ENCODE results near the gene HEPH. TPM values are rescaled to one million over a fixed set of nuclear protein-coding genes. Genes with fewer than 3 reads are reported as not detected.
"Not testable (repeated sequence)": the region's sequence is repeated elsewhere in the genome, so short reads cannot be mapped to it uniquely, and the experiment has no call there.

Gene HEPH
- total RNA-seq (1 to 10 TPM in 3 of 6 donors, under 1 TPM in 3; 0.31 to 2.7 (median 1.1) TPM), polyA plus RNA-seq (under 1 TPM; 0.38 to 0.54 TPM)

GRCh38 chrX:66163849-66164411 lies at the start of gene HEPH:
Gene HEPH, plus strand, starts transcription at chrX:66164247. Its CDS starts 6,324 bp downstream, at chrX:66170571.
- Histone ChIP-seq H3K9me3 (no peaks in the 10 kb centered on the region), H3K4me3 (no peak within 1 kb of the TSS), H3K4me1 (no peaks in the 10 kb centered on the region), H3K27me3 (peaks cover 0 to 15% (median 4%) of the 10 kb centered on the region in 4 donors), H3K36me3 (no peaks in the 10 kb centered on the region), H3K27ac (no peak within 1 kb of the TSS)
- no peak for ATAC-seq
- WGBS, 2 donors, result 26 to 54% methylated on average over 3 of the region's 3 CpGs
- DNase-seq, result no peak
- intact Hi-C loops (cut with DNase I), result no loop called here
- no peak for TF ChIP-seq CTCF (IDR thresholded peaks at IDR 0.05)
- no peak for FAIRE-seq

GRCh38 chrX:66118722-66119121 lies 45.3 kb upstream of the HEPH start:
- FAIRE-seq; ATAC-seq; H3K9me3 ChIP-seq; H3K4me1 ChIP-seq; H3K27ac ChIP-seq; H3K27me3 ChIP-seq; H3K4me3 ChIP-seq; DNase-seq; intact Hi-C loops (cut with DNase I); H3K36me3 ChIP-seq: not testable (repeated sequence)
- 68 to 86% methylated on average over 6 of the region's 6 CpGs for WGBS, 2 donors

GRCh38 chrX:66121354-66121753 lies 42.7 kb upstream of the HEPH start:
- H3K36me3 ChIP-seq; DNase-seq; H3K27me3 ChIP-seq; H3K4me3 ChIP-seq; ATAC-seq; H3K9me3 ChIP-seq; H3K4me1 ChIP-seq; intact Hi-C loops (cut with DNase I); FAIRE-seq; H3K27ac ChIP-seq: not testable (repeated sequence)
- WGBS, 2 donors, result 73 to 86% methylated on average over 2 of the region's 2 CpGs

- DNase-seq (no peak), ATAC-seq (no peak), FAIRE-seq (no peak)
- no peak overlapping the region for H3K4me3 ChIP-seq
- 57 to 79% methylated on average over 3 of the region's 3 CpGs for WGBS, 2 donors
- H3K27me3 ChIP-seq, result peaks cover 0 to 5% (median 2%) of the 10 kb centered on the region in 4 donors
- no peaks in the 10 kb centered on the region for H3K36me3 ChIP-seq
- H3K9me3 ChIP-seq, result no peaks in the 10 kb centered on the region
- no peaks in the 10 kb centered on the region for H3K4me1 ChIP-seq
- no peak for TF ChIP-seq CTCF (IDR thresholded peaks at IDR 0.05)
- no peak overlapping the region for H3K27ac ChIP-seq
- intact Hi-C loops (cut with DNase I), result no loop called here
These were observed 37.4 kb upstream of the HEPH start for GRCh38 chrX:66126662-66127061.

GRCh38 chrX:66130469-66130868 lies 33.6 kb upstream of the HEPH start:
- TF ChIP-seq CTCF (IDR thresholded peaks at IDR 0.05), result no peak
- ATAC-seq (no peak), FAIRE-seq (no peak), DNase-seq (no peak)
- no peaks in the 10 kb centered on the region for H3K4me1 ChIP-seq
- H3K4me3 ChIP-seq, result no peak overlapping the region
- intact Hi-C loops (cut with DNase I), result no loop called here
- peaks cover 0 to 10% (median 3%) of the 10 kb centered on the region in 4 donors for H3K27me3 ChIP-seq
- no peak overlapping the region for H3K27ac ChIP-seq
- no peaks in the 10 kb centered on the region for H3K9me3 ChIP-seq
- no peaks in the 10 kb centered on the region for H3K36me3 ChIP-seq

- H3K36me3 ChIP-seq; FAIRE-seq; H3K9me3 ChIP-seq; H3K27me3 ChIP-seq; ATAC-seq; H3K4me3 ChIP-seq; intact Hi-C loops (cut with DNase I); H3K27ac ChIP-seq; H3K4me1 ChIP-seq; DNase-seq: not testable (repeated sequence)
- 69 to 70% methylated on average over 4 of the region's 4 CpGs for WGBS, 2 donors
These were observed 28.8 kb upstream of the HEPH start for GRCh38 chrX:66135284-66135683.

Measured in pancreas (tissue), 10 donors.